Stomach (tissue), 4 donors: Measurements from ENCODE around the gene CFAP299.

ENCODE experiments used
- EP300 ChIP-seq: sonication (generic); formaldehyde crosslinking; IDR thresholded peaks from one replicate; pipeline ENCODE4 v1.6.1; 2017; ENCODE audit warnings: antibody characterized with exemption
- POLR2A ChIP-seq, 4 donors: fragments of 450-650 bp; IDR thresholded peaks; one replicate each; pipeline ENCODE4 v1.6.1; 2016; ENCODE audit warnings: antibody characterized with exemption in 4 of 4, control low read depth in 2 of 4, mild to moderate bottlenecking in 1 of 4, moderate library complexity in 1 of 4
- POLR2AphosphoS5 ChIP-seq, 3 donors: sonication (generic); formaldehyde crosslinking; IDR thresholded peaks; one replicate each; pipeline ENCODE4 v1.6.1; 2016; ENCODE audit warnings: antibody characterized with exemption in 3 of 3
- TF ChIP-seq, protein P1 (sequence below), 7 experiments: fragments of 450-650 bp in 4 of 7; fragments of 200-600 bp in 3 of 7; sonication (generic) in 3 of 7; IDR thresholded peaks; one replicate each; pipeline ENCODE4 v1.5.1; 2016 to 2019; ENCODE audit warnings: antibody characterized with exemption in 7 of 7, control low read depth in 2 of 7, mild to moderate bottlenecking in 1 of 7

DNA sequence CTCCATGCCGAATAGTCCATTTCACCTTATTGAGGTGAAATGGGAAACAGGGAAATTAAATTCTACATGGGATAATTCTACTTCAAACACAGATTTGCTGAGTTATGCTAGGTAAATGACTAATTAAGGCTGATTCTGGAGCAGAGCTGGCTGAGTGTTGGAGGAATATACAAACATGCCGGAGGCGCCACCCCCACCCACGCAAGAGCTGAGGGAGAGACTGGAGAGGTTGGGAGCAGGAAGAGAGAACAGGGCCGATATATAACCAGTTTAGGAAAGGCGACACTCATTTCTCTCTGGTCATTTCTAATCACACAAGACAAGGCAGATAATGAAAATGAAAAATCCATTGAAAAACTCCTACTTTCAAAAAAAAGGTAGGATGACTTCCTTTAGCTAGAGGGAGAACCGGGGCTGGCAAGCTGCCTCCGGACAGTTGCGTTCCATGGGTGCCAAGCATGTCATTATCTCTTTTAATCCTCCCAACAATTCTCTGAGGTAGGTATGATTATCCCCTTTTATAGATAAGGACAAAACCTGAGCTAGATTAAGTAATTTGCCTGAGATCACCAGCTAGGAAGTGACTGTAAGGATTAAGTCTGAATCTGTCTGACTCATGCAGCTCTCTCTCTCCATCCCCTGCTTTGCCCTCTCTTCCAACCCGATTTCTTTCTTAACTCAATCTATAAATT lies 27.6 kb upstream of the CFAP299 start:
- TF ChIP-seq, protein P1, sequence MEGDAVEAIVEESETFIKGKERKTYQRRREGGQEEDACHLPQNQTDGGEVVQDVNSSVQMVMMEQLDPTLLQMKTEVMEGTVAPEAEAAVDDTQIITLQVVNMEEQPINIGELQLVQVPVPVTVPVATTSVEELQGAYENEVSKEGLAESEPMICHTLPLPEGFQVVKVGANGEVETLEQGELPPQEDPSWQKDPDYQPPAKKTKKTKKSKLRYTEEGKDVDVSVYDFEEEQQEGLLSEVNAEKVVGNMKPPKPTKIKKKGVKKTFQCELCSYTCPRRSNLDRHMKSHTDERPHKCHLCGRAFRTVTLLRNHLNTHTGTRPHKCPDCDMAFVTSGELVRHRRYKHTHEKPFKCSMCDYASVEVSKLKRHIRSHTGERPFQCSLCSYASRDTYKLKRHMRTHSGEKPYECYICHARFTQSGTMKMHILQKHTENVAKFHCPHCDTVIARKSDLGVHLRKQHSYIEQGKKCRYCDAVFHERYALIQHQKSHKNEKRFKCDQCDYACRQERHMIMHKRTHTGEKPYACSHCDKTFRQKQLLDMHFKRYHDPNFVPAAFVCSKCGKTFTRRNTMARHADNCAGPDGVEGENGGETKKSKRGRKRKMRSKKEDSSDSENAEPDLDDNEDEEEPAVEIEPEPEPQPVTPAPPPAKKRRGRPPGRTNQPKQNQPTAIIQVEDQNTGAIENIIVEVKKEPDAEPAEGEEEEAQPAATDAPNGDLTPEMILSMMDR (IDR thresholded peaks at IDR 0.05): no peak
- TF ChIP-seq POLR2A (IDR thresholded peaks at IDR 0.05) (no peak), POLR2AphosphoS5 (IDR thresholded peaks at IDR 0.05) (no peak), EP300 (no peak)
